CD4-positive, alpha-beta T cell (primary cell): ENCODE measurements around the gene METTL24. TPM values are rescaled to one million over a fixed set of nuclear protein-coding genes. Genes with fewer than 3 reads are reported as not detected.

Experiments
- ATAC-seq: fragments of 200-7000 bp; cut with Tn5 transposase; one replicate; pipeline ENCODE4 v1.10.0; 2022; ENCODE audit warnings: mild to moderate bottlenecking; ENCODE audit not compliant: poor library complexity
- CTCF ChIA-PET: fragments of 350-600 bp; sonication (Branson Sonifier 250); formaldehyde crosslinking; loops from one replicate; lab custom pipeline; 2021; ENCODE audit warnings: antibody characterized with exemption, inconsistent platforms; lab: Charles Lee
- POLR2A ChIA-PET: fragments of 350-600 bp; sonication (Branson Sonifier 250); formaldehyde crosslinking; loops from one replicate; lab custom pipeline; 2021; ENCODE audit warnings: antibody characterized with exemption, inconsistent platforms; lab: Charles Lee
- DNase-seq, 14 experiments: peaks; one replicate each; pipeline ENCODE4 v3.0.0-alpha.2; 2013 to 2020; ENCODE audit warnings: mixed read lengths in 2 of 14
- H3K27ac ChIP-seq, 2 donors: one replicate each; pipeline versions ENCODE4 v1.5.1 to v1.7.0; 2013; ENCODE audit warnings: low read length in 2 of 2, low read depth in 1 of 2, mild to moderate bottlenecking in 1 of 2
- H3K27me3 ChIP-seq, 2 experiments: 1 replicate in 1 of 2; 2 replicates in 1 of 2; pipeline versions ENCODE4 v1.6.1 to v1.7.0; 2013; ENCODE audit warnings: low read length in 2 of 2, control low read depth in 1 of 2, mild to moderate bottlenecking in 1 of 2, moderate library complexity in 1 of 2; ENCODE audit not compliant: insufficient read depth in 2 of 2, control insufficient read depth in 1 of 2
- H3K36me3 ChIP-seq: one replicate; pipeline ENCODE4 v1.6.1; 2013; ENCODE audit warnings: low read length, control low read depth; ENCODE audit not compliant: insufficient read depth
- H3K4me1 ChIP-seq: one replicate; pipeline ENCODE4 v1.6.1; 2013; ENCODE audit warnings: low read length, control low read depth; ENCODE audit not compliant: insufficient read depth
- H3K4me3 ChIP-seq: one replicate; pipeline ENCODE4 v1.5.1; 2013; ENCODE audit warnings: mild to moderate bottlenecking, low read length, moderate library complexity
- H3K9me3 ChIP-seq, 2 experiments: 1 replicate in 1 of 2; 2 replicates in 1 of 2; pipeline versions ENCODE4 v1.6.1 to v1.7.0; 2013; ENCODE audit warnings: low read length in 2 of 2, mild to moderate bottlenecking in 2 of 2, control low read depth in 1 of 2, moderate library complexity in 1 of 2; ENCODE audit not compliant: control insufficient read depth in 1 of 2, insufficient read depth in 1 of 2
- H3K27ac Mint-ChIP-seq: one replicate; pipeline ENCODE4 v1.8.0; 2020; ENCODE audit warnings: mixed read lengths
- H3K27me3 Mint-ChIP-seq: one replicate; pipeline ENCODE4 v1.8.0; 2021; ENCODE audit warnings: mixed read lengths
- H3K36me3 Mint-ChIP-seq: one replicate; pipeline ENCODE4 v1.8.0; 2021; ENCODE audit warnings: low read depth, mixed read lengths
- H3K4me1 Mint-ChIP-seq: one replicate; pipeline ENCODE4 v1.8.0; 2021; ENCODE audit warnings: low read depth, mixed read lengths
- H3K4me3 Mint-ChIP-seq: one replicate; pipeline ENCODE4 v1.8.0; 2020; ENCODE audit warnings: mild to moderate bottlenecking, mixed read lengths
- H3K9me3 Mint-ChIP-seq: one replicate; pipeline ENCODE4 v1.8.0; 2020; ENCODE audit warnings: mixed read lengths
- CTCF ChIP-seq: fragments of 200-600 bp; IDR thresholded peaks from one replicate; pipeline ENCODE4 v1.8.0; 2022; ENCODE audit warnings: antibody characterized with exemption, mild to moderate bottlenecking
- intact Hi-C, 2 experiments: fragments of 100-400 bp; cut with DNase I in 1 of 2; cut with micrococcal nuclease in 1 of 2; formaldehyde crosslinking; loops; one replicate each; pipeline versions ENCODE4 v1.15.1 to v1.9.0; 2023 to 2025; cut with DNase I, micrococcal nuclease
- total RNA-seq, 174 experiments: library from RNA in 2 of 174; stranded (reverse) in 2 of 174; gene quantifications; one replicate each; pipeline ENCODE4 v1.2.3 and lab custom pipeline; 2021 to 2026

Gene METTL24
- total RNA-seq, 2 experiments from 2014 or later = not detected

- intact Hi-C loops = no loop called here
- POLR2A ChIA-PET = no interaction called here
- TF ChIP-seq CTCF = no peak
- no peaks in the 10 kb centered on the region for H3K36me3 ChIP-seq
- H3K27ac ChIP-seq = no peak overlapping the region
- no peaks in the 10 kb centered on the region for H3K27me3 ChIP-seq
- Mint-ChIP-seq H3K4me1 (no peaks in the 10 kb centered on the region), H3K27ac (no peak overlapping the region), H3K27me3 (no peaks in the 10 kb centered on the region), H3K36me3 (no peaks in the 10 kb centered on the region), H3K9me3 (no peaks in the 10 kb centered on the region), H3K4me3 (no peak overlapping the region)
- DNase-seq (no peak), ATAC-seq (no peak)
- no peaks in the 10 kb centered on the region for H3K9me3 ChIP-seq
- no peak overlapping the region for H3K4me3 ChIP-seq
- CTCF ChIA-PET = no interaction called here
- no peaks in the 10 kb centered on the region for H3K4me1 ChIP-seq
These were observed 35.3 kb downstream of the METTL24 start for GRCh38 chr6:110322874-110323242.

GRCh38 chr6:110322151-110322873 lies 35.8 kb downstream of the METTL24 start:
- no peaks in the 10 kb centered on the region for H3K27me3 Mint-ChIP-seq
- Histone ChIP-seq H3K4me3 (no peak overlapping the region), H3K9me3 (no peaks in the 10 kb centered on the region), H3K36me3 (no peaks in the 10 kb centered on the region), H3K27me3 (no peaks in the 10 kb centered on the region), H3K4me1 (no peaks in the 10 kb centered on the region), H3K27ac (no peak overlapping the region)
- ChIA-PET POLR2A (no interaction called here), CTCF (no interaction called here)
- no peaks in the 10 kb centered on the region for H3K36me3 Mint-ChIP-seq
- no peaks in the 10 kb centered on the region for H3K4me1 Mint-ChIP-seq
- TF ChIP-seq CTCF = no peak
- no peaks in the 10 kb centered on the region for H3K9me3 Mint-ChIP-seq
- intact Hi-C loops = no loop called here
- H3K4me3 Mint-ChIP-seq = no peak overlapping the region
- DNase-seq (no peak), ATAC-seq (no peak)
- no peak overlapping the region for H3K27ac Mint-ChIP-seq

- DNase-seq = no peak
- no peak overlapping the region for H3K4me3 Mint-ChIP-seq
- H3K4me1 Mint-ChIP-seq = no peaks in the 10 kb centered on the region
- no peak for TF ChIP-seq CTCF
- Histone ChIP-seq H3K4me1 (no peaks in the 10 kb centered on the region), H3K36me3 (no peaks in the 10 kb centered on the region), H3K27me3 (no peaks in the 10 kb centered on the region), H3K4me3 (no peak overlapping the region), H3K27ac (no peak overlapping the region), H3K9me3 (no peaks in the 10 kb centered on the region)
- POLR2A ChIA-PET = no interaction called here
- intact Hi-C loops = no loop called here
- no peaks in the 10 kb centered on the region for H3K27me3 Mint-ChIP-seq
- no peaks in the 10 kb centered on the region for H3K9me3 Mint-ChIP-seq
- no peak for ATAC-seq
- H3K27ac Mint-ChIP-seq = no peak overlapping the region
- CTCF ChIA-PET = interaction anchor here (1.5 kb wide), 1 partner anchor 24 kb away, joined by 4 read pairs; no protein-coding TSS in a partner anchor
- H3K36me3 Mint-ChIP-seq = no peaks in the 10 kb centered on the region
These were observed 37.8 kb downstream of the METTL24 start for GRCh38 chr6:110320307-110320706.
